Activated gamma-delta T cell treated with anti-CD3 and anti-CD28 coated beads, Interleukin-2, amount 50 U/mL, for 16 hours (primary cell): ENCODE data around the gene ABCE1.
"Not testable (repeated sequence)": the region's sequence is repeated elsewhere in the genome, so short reads cannot be mapped to it uniquely, and the experiment has no call there.

Source experiments
- DNase-seq: peaks from one replicate; pipeline ENCODE4 v3.0.0-alpha.2; 2020; ENCODE audit warnings: low read depth

ABCE1 gene

DNA sequence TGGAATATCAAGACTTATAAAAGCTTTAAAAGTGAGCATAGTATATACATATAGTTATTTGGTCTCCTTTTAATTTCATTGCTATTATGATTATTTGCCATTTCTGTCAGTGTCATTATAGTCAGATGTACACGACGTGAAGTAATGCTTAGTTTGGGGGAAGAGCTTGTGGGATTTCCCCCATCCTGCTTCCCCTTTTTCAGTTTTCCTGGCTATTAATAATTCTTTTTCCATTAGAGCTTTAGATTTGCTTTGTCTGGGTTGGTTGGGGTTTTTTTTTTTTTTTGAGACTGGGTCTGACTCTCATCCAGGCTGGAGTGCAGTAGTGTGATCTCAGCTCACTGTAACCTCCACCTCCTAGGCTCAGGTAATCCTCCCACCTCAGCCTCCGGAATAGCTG is 5.4 kb downstream of the ABCE1 start:
- no peak for DNase-seq

GRCh38 chr4:145107126-145107525 is 9.0 kb downstream of the ABCE1 start:
- no peak for DNase-seq

DNA sequence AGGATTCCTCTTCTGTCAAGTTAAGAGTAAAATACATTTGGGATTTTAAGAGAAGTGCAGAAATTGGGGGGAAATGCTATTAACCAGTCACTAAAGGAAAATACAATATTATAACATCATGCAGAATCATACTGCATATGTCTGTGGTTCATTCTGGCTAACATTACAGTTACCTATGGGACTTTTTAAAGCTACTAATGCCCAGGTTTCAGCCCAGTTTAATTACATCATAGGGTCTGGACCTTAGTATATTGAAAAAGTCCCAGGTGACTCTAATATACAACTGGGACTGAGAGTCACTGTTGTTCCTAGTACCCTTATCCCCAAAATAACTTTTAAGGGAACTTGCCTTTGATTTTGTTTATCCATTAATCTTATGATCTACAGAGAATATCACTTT is 10.0 kb downstream of the ABCE1 start:
- DNase-seq: no peak

- DNase-seq: no peak
Observed at GRCh38 chr4:145125396-145125795, 27.3 kb downstream of the ABCE1 start.

DNA sequence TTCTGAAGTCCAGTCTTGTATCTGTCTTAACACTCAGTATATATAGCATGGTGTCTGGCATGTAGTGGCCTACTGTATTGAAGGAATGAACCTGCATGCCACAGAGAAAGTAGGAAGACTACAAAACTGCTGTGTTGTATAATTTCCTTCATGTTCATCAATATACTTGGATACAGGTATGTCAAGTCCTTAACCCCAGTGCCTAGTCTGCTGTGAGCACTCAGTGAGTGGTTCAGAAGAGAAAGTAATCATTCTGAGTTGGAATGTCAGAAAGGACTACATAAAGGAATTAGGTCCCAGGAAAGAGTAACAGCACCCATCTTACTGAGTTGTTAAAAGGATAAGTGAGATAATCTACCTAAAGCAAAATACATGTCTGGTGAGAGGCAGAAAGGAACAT is 32.0 kb downstream of the ABCE1 start:
- no peak for DNase-seq

DNA sequence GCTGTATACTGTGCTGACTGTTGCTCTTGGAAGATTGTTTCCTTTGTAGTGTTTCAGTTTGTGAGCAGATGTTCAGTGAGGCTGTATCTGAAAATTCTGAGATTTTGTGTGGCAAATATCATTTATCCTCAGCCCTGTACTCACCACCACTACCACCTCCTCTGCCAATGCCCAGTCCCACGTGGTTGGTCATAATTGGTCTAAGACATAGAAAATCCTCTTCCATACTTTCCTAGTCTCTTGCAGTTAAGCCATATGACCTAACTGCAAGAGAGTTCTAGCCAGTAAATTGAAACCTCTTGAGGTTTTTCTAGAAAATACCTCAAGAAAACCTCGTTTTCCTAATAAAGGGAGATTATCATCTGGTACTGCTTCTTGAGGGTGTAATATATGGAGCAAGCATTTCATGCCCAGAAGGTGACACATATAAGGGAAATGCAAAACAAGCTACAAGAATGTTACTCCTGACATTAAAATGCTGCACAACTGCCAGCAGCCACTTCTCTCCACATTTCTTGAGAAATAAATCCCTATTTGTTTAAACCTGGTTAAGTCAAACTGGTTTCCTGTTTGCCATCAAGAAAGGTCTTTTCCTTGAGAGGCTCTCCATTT is 32.8 kb downstream of the ABCE1 start:
- no peak for DNase-seq

DNA sequence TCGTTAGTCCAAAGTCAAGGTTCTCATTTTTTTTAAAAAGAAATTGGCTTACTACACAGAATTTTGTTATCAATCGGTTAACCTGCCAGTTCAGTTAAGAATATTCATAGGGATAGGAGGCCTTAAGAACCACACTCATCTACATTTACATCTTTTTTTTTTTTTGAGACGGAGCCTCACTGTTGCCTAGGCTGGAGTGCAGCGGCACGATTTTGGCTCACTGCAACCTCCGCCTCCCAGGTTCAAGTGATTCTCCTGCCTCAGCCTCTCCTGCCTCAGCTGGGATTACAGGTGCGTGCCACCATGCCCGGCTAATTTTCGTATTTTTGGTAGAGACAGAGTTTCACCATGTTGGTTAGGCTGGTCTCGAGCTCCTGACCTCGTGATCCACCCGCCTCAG is 33.7 kb downstream of the ABCE1 start:
- DNase-seq: no peak

DNA sequence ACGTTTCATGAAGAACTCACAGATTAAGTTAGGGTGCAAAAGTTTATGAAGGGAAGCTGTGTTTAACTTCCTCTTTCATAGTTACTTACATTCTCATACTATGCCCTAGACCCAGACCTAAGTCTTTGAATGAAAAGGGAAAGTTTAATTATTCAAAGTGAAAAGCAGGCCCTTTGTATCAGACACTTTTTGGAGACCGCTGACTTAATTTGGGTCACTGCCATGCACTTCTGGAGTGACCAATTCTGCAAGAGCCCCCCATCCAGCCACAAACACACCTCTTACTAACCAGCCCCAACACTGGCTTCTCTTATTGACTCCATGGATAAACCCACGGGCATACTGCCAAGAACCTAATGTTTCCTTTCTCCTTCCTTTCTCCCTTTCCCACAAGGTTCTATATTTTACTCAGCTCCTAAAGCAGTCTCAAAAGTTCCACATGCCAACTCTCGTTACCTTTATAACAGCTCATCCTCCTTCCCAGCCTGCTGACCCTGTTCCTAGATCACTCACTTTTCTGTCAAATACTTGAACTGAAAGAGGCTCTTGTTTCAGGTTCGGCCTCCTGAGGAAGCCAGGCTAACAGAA is 34.5 kb downstream of the ABCE1 start:
- no peak for DNase-seq

DNA sequence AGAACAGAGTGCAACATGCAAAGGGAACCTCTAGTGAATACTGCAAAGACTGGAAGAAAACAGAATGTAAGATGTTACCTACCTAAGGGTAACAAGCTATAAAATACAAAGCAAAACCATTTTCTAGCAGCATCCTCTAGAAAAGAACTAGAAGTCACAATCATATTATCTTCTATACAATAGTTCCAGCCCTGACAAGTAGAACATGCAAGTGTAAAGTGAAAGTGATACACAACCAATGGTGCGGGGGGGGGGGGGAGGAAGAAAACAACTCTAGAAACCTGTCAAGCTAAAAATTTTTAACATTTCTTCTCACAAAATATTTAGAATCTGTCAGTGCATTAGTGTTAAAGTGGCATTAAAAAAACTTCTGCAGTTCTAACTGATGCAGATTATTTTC is 38.1 kb downstream of the ABCE1 start:
- not testable (repeated sequence) for DNase-seq

DNA sequence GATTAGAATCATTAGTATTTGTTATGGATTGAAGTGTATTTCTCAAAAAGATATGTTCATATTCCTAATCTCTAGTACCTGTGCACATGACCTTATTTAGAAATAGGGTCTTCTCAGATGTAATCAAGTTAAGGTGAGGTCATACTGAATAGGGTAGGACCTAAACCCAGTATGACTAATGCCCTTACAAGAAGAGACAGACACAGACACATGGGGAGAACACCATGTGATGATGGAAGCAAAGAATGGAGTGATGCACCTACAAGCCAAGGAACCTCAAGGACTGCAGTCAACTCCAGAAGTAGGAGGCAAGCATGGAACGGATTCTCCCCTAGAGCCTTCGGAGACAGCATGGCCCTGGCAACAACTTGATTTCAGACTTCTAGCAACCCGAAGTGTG is 50.9 kb downstream of the ABCE1 start:
- no peak for DNase-seq

DNA sequence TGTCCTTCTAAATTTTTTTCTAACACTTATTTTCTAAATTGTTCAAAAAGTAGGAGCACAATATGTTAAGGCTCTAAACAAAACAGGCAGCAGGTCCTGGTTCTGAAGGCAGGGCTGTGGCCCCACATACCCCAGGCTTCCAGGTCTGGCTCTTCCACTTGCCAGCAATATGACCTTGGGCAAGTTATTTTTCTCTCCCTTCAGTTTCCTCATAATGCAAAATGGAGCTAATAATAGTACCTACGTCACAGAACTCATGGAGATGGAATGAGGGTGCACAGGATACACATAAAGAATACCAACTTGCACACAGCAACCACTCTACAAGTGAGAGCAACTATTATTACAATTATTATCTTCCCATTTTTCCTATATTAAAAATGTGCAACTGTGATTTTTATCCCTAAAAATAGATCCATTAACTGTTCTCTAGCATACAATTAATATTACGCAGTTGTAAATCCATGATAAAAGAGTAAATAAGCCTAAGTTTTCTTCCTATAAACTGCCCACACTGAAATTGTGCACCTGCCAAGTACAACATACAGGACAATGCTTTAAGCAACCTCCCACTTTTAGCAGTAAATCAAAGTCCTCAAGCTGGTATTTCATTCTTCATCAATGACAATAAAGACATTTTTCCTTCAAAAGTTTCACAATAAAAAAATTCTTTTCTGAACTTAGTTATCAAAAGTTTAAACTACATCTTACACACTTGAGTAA is 55.2 kb downstream of the ABCE1 start:
- no peak for DNase-seq

GRCh38 chr4:145153904-145154298 is 55.8 kb downstream of the ABCE1 start:
- DNase-seq: no peak

- no peak for DNase-seq
Observed at GRCh38 chr4:145154573-145154972, 56.5 kb downstream of the ABCE1 start.

- DNase-seq: no peak
Observed at GRCh38 chr4:145155268-145155870, 57.3 kb downstream of the ABCE1 start.

DNA sequence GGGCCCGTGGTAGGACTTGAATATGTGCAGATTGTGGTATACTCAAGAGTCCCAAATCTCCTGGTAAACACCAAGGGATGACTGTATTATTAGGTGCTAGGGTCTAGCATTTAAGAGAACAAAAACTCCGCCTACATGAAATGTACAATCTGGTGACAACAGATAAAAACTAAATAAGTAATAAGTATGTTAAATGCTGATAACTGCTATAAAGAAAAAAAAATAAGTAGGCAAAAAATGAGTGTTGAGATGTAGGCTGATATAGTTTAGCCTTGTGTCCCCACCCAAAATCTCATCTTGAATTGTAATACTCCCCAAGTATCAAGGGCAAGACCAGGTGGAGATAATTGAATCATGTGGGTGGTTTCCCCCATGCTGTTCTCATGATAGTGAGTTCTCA is 58.9 kb downstream of the ABCE1 start:
- no peak for DNase-seq

GRCh38 chr4:145161549-145161948 is 63.4 kb downstream of the ABCE1 start:
- no peak for DNase-seq

DNA sequence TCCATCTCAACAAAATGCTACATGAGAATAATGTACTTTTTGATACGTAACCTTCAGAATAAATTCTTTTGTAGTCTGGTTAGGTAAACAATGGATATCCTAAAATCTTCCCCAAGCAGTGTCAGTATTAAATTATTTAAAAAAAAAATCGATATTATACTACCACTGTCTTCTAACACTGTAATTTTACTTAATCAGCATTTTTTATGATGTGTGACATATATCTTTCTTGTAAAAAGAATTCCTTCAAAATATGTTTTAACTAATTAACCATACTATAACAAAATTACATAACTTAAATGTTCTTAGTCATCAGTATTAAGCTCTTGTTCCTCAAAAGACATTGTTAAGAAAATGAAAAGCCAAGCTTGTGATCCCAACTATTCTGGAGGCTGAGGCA is 69.8 kb downstream of the ABCE1 start:
- DNase-seq: no peak

- no peak for DNase-seq
Observed at GRCh38 chr4:145168581-145169187, 70.6 kb downstream of the ABCE1 start.

DNA sequence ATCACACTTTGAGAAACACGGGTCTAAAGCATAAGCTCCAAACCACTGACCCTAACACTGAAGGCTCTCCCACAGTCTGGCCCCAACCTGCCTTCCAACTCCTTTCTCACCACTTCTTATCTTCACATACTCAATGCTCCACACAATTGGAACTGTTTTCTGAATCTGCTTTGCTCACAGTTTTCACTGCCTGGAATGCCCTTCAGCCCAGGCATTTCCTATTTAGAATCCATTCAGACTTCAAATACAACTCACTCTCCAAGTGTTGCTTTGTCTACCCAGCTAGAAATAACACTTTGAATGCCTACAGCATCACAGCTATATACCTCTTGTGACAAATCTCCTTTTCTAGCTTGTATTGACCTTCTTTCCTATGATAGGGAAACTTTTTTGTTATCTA is 72.1 kb downstream of the ABCE1 start:
- no peak for DNase-seq

GRCh38 chr4:145171911-145172310 is 73.8 kb downstream of the ABCE1 start:
- no peak for DNase-seq

DNA sequence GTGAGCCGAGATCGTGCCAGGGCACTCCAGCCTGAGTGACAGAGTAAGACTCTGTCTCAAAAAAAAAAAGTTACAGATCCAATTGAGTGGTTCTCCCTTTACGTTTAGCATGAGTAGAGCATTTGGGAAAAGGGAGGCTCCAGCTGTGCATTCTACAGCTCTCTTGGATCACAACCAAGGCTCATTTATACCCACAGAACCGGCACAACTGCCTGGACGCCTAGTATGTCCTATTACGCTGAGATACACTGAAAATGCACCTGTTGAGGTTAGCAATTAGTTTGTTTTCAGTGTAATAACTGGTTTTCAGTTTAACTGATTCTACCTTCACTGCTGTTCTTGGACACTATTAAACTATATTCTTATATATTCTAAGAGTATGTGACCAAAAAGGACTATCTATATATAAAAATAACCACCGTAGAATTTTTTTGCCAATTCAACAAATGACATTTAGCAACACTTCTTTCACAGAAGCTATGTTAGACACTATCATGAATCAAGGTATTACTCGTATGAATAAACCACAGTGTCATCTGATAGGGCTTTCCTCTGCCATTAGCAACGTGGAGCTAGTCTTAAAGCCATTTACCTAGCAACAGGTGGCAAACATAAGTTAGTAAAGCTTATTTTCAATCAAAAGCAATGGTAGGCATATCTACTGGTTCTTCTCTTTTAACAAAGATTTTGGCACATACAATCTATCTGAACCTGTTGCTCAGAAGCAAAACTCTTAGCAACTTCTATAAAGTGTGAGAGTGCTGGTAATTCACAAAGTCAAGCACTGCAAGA is 78.7 kb downstream of the ABCE1 start:
- DNase-seq: no peak

GRCh38 chr4:145177511-145177905 is 79.4 kb downstream of the ABCE1 start:
- no peak for DNase-seq
